GM12872 (cell line): ENCODE results near the gene MRPS9.

Experiments used
- CTCF ChIP-seq: IDR thresholded peaks from 3 replicates; pipeline ENCODE4 v1.5.1; 2011; ENCODE audit warnings: low read depth, mild to moderate bottlenecking, low read length, moderate library complexity; ENCODE audit not compliant: insufficient read depth

Gene MRPS9

DNA sequence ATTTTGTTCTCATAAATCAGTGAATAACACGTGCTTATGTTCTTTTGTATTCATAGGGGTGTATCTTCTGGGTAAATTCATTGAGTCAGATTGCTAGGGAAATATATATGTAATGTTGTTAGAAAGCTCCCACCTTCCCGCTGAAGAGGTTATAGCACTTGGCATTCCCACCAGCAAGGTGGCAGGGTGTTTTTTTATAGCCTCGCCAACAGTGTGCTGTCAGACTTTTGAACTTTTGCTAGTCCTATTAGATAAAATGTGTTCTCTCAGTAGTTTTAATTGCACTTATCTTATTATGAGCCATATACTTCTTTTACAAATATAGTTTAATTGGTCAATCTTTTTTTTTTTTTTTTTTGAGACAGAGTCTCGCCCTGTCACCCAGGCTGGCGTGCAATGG is 31.0 kb downstream of the MRPS9 start:
- TF ChIP-seq CTCF = no peak

DNA sequence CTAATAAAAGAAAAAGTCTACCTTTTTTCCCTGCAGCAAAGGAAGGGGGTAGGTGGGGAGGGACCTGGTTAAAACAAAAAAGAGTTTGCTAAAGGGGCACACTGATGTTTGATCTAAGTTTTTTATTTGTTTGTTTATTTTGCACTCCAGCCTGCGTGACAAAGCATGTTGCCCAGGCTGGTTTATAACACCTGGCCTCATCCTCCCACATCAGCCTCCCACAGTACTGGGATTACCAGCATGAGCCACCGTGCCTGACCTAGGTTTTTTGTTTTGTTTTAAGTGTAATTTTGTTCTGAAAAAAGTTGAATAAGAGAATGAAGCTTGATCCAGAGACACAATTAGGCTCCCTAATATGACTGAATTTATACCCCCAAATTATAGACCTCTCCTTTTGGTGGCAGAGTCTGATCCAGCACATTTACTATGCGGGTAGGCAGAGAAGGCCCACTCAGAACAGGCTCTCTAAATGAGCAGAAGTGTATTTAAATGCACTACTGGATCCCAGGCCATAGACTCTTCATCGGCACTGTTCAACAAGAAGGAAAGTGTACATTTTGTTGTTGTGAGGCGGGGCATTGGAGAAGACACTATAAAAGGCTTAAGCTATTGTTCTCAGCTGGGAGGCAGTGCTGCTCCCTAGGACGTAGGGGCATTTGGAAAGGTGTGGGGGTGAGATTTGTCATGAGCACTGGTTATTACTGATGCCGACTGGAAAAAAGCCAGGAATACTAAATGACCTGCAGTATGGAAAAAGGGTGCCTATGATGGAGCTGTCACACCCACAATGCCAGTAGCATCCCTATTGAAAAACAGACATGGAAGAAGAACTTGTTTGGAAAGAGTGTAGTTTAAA is 32.4 kb downstream of the MRPS9 start:
- TF ChIP-seq CTCF = no peak

GRCh38 chr2:105071379-105071778 is 33.5 kb downstream of the MRPS9 start:
- TF ChIP-seq CTCF = no peak

GRCh38 chr2:105072039-105072438 is 34.2 kb downstream of the MRPS9 start:
- no peak for TF ChIP-seq CTCF

GRCh38 chr2:105073591-105073990 is 35.7 kb downstream of the MRPS9 start:
- TF ChIP-seq CTCF = no peak

DNA sequence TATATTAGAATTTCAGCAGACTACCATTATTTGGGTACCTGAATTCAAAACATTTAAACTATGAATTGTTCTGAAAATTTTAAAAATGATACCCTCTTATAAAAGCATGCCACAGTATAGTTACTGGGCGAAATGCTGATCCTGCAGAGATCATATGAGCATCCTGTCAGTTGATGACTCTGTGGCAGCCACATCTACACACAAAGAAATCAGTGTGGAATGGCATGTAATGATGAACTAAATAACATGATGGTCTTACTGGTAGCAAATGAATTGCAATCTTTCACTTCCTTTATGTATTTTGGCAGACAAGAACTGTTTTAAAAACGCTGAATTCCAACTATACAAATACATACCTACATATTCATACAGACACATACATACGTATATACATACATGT is 38.3 kb downstream of the MRPS9 start:
- TF ChIP-seq CTCF = no peak

- no peak for TF ChIP-seq CTCF
Observed at GRCh38 chr2:105078906-105079495, 41.1 kb downstream of the MRPS9 start.
